ENCODE measurements around the gene IRX3. TPM values are rescaled to one million over a fixed set of nuclear protein-coding genes. Genes with fewer than 3 reads are reported as not detected.
A peak's percentile ranks its signal among the peaks of the same experiment; 100 is the strongest.

IRX3 gene
- total RNA-seq (2014; rRNA removed; shearing (Covaris generic)), result 7.2 and 9.8 TPM in 2 replicates
- 6.4 and 8.2 TPM in 2 replicates for polyA plus RNA-seq (2015; cell fraction: cytosol; rRNA removed)
- 5.4 and 5.8 TPM in 2 replicates for polyA plus RNA-seq (2015; cell fraction: nucleus; rRNA removed)

DNA sequence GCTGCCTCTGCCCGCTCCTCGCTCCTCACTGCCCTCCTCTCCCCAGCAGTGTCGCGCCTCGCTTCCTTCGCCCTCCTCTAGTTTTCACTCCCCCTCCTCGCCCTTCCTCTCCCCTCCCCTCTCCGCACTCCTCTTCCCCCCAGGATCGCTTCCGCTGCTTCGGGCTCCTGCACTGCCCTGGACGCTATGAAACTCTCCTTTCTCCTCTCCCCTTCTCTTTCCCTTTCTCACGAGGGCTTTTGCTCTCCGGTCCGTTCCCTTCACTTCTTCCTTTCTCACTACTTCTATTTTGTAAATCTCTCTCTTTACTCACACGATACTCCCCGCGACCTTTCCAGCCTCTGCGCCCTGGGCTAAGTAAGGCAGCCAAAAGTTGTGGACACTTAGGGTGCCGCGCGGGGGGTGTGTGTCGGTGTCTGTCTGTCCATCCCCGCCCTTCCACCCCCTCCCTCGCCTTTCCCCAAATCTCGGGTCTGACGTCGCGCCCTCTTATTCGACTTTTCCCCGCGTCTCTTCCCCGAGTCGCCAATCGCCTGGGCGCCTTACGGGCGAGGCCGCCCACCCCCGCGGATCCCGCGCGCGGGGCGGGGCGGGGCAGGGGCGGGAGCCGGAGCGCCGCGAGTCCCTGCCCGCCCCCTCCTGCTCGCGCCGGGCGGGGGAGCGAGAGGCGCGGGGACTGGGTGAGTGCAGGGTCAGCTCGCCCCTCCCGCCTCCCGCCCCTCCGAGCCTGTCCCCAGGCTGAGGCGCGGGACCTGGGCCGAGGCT lies at the start of gene IRX3:
Gene IRX3 (minus strand): TSS at position 422 of the 765 bp plus-strand sequence. CDS start 737 bp downstream, outside the sequence.
- DNase-seq (ENCODE audit: low read depth), result peak; percentile 83

DNA sequence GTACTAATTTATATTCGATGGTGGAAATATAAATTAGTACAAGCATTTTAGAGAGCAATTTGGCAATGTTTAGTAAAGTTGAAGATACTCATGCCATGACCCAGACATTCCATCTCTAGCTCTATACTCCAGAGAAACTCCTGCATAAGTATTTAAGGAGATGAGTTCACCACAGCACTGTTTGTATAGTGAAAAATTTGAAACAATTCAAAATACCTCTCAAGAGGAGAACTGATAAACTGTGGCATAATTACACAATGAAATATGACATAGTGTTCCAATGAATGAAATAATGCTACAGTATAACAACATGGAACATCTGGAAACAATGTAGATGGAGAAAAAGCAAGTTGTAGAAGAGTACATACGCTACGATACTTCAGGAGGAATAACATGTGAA lies 48.6 kb upstream of the IRX3 start:
- DNase-seq (ENCODE audit: low read depth), result no peak

DNA sequence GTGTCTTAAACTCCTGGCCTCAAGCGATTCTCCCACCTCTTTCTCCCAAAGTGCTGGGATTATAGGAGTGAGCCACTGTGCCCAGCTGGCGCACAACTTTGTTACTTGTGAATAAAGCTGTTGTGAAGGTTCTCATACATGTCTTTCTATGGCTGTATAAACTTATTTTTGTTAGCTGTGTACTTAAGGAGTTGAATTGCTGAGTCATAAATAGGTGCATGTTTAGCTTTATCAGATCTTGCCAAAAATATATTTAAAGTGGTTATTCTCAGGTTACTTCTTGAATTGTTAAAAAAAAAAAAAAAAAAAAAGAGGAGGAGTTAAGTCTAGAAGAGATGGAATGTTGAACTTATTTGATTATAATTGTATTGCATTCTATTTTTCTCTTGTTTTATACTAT lies 47.6 kb upstream of the IRX3 start:
- DNase-seq (ENCODE audit: low read depth), result no peak

DNA sequence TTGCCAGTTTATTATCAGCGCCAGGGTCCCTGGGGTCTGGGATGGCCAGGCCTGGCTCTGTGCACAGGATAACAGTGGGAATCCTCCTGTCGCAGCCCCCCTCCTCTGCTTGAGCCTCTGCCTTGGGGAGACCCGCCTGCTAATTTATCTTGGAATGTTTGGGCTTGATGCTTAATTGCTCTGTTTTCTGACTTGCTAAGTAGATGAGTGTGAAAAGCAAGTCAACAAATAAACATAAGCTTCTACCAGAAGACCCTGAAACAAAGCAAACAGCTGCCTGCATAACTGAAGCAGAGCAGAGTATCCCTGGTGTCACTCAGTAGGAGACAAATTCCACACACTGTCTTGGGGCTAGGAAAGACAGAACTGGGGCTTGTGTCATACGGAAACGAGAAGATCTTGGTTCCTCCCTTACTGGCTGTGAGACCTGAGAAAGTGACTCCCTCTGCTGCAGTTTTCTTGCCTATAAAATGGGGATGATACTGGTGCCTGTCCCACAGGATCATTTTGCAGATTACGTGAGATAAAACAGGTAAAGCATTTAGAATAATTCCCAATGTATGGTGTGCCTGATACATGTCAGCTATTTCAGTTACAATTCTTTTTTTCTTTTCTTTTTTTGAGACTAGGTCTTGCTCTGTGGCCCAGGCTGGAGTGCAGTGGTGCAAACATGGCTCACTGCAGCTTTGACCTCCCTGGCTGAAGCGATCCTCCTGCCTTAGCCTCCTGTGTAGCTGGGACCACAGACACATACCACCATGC lies 44.8 kb upstream of the IRX3 start:
- DNase-seq (ENCODE audit: low read depth), result no peak

DNA sequence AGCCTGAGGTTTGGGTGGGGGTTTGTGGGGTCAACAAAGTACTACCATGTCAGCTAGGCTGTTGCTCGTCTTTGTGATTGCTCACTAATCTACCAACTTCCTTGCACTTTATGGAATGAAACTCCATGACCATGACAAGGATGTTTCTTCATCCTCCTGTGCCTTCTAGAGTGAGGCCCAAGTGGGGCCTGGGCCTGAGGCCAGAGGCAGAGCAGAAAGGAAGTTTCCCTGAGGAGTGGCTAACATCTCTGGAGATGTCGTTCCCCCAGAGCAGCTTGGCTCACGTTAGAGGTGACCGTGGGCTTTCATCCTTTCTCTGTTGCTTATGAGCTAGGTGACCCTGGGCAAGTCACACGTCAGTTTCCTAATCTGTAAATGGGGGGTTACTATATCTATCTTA lies 41.0 kb upstream of the IRX3 start:
- no peak for DNase-seq (ENCODE audit: low read depth)

DNA sequence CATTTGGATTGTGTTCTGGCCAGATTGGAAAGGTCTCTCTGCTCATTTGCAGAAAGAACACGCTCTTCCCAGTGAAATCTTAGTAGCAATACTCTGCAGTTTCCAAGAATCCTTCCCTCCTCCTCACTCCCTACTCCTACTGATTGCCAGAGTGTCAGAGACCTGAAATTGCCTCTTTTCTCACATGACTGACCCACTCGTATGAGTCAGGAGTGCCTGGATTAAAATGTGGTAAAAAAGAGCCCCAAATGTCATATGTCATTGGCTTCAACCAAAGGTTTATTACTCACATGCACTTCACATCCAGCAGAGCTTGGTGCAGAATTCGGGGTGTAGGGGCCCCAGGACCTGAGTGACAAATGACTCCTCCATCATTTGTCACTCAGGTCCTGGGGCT lies 39.7 kb upstream of the IRX3 start:
- DNase-seq (ENCODE audit: low read depth), result peak; percentile 45

DNA sequence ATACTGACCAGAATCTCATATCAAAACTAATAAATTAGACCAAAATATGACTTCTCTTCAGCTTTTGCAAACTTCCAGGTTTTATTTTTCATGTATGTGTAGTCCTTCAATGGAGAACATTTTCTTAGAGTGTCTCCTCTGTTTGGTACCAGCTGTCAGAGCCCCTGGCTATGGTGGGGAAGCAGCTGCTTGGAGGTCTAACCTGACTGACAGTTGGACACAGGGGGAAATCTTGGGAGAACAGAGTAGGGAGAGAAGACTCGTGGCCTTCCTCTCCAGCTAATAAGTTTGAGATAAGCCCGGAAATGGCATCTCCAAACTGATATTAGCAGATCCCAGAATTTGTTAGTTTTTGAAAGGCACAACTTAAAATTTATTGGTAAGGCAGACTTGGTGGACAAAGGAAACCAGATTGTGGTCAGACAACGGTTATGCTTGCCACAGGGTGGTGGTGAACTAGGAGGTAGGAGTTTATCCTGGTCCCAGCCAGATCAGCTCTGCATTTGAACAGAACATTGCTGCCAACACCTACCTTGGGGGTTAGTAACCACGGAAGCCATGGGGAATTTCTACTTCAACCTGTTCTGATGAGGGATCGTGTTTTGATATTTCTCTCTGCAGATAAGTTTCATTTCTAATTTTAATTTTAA lies 39.2 kb upstream of the IRX3 start:
- no peak for DNase-seq (ENCODE audit: low read depth)

DNA sequence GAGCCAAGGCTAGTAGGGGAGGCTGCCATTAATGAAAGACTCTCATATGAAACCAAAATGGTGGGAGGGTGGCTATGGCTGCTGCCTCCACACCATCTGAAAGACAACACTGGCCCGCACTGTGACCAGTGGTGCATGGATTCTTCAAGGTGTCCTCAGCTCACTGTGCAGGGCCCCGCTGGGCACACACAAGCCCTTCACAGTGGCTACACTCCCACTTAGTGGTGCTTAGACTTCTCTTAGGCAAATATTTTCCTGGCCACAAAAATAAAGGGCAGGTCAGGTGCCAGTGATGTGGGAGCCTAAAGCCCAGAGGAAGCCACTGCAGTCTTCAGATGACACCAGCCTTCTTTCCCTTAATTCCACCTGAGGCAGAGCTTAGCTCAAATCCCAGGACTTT lies 38.1 kb upstream of the IRX3 start:
- DNase-seq (ENCODE audit: low read depth), result no peak

DNA sequence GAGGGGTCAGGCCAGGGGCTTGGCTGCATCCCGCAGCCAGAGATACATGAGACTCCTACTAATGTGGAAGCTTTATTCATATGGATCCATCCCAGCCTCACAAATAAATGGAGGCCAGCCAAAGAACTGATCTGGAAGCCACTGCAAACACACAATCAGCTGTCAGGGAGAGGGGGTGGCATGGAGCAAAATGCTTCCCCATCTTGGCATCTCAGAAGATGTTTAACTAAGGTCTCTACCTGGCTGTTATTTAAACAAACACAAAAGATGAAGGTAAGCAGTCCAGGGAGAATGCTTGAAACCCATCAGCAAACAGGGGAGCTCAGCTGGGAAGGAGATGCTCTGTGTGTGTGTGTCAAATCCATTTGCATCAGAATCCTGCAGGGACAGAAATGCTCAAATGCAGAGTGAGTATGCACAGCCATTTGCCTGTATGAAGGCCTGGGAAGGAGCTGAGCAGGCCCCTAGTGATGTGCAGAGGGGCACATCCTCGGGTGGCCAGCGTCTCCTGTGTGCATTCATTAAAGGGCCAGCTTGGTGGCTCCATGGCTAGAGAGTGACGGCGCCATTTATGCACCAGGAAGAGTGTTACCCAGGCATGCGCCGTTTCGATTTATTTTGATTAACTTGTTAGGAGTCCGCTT lies 34.2 kb upstream of the IRX3 start:
- DNase-seq (ENCODE audit: low read depth), result no peak

DNA sequence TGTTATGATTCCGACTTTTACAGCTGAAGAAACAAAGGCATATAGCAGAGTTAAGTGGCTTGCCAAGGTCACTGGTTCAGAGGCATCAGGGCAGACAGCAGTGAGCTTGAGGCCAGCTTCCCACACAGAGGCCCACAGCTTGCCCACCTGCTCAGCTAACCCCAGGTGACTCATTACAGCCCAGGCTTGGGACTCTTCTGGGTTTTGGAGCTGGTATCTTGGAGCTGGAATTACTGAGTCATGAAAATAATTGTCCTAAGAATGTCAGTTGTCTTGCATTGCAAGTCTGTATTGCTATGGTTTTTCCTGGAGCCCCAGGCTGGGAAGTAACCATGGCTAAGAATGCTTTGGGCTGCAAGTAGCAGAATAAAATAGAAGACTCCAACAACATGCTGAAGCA lies 32.4 kb upstream of the IRX3 start:
- peak; percentile 25 for DNase-seq (ENCODE audit: low read depth)

DNA sequence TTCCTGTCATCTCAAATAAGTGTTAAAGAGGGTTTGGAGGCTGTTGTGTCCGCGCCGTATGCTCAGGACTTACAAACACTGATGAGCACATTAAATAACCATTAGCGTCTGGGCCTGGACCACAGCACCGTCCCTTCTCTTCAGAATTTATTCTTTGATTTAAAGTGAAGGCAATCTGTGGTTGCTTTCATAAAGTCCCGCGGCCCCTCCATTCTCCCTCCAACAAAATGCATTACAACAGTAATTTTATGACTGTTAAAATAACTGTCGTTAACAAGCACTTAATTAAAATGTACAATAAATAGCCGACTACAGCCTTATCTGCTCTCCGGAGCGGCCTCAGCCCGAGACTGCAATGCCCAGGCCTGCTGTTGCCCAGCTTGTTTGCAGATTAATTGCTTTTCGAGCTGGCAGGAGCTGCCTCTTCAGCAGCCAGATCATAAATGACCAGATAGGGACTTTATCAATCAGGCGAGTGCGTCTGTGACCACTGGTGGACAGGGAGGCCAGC lies 30.6 kb upstream of the IRX3 start:
- DNase-seq (ENCODE audit: low read depth), result no peak

DNA sequence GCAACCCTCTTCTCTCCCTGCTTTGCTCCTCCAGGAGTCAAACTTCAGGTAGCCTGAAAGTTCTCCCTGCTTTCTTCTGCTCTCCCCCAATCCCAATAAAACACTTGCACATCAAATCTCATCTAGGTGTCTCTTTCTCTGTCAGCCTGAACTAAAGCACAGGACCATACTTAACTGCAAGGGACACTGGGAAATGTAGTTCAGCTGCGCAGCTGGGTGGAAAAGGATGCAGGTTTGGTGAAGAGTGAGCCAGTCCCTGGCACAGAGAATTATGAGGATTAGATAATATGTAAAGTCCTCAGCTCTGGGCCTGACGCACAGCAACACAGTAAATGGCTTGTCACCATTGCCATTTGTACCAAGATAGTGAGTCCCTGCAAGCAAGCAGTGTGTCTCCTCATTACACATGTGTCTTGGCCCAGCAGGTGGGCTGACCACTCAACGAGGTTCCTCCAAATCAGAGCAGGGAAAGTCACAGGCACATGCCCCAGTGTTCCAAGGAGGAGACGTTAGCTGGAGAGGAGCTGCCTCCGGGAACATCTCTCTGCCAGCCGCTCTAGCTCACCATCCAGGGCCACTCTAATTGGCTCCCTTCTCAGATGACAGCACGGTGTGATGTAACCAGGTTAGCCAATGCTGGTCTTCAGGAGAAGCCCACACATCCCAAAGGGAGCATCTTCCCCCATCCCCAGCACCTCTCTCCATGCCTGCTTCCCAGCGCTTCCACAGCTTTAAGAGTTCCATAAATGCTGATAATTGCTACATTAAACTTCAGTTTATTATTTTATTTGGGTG lies 29.7 kb upstream of the IRX3 start:
- DNase-seq (ENCODE audit: low read depth), result no peak

DNA sequence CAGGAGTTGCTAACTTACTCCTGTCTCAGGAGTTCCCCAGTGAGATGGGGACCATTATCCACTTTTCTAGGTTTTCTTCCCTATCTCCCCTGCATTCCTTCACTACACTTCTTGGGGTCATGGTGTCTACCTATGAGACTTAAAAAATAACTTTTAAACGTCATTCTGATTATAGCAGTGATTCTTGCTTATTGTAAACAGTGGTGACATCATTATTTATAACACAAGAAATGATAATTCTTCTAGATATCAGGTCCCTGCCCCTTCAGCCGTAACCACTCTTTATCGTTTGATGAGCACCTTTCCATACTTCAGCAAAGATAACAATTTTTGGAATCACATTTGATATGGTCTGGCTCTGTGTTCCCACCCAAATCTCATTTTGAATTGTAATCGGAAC lies 27.2 kb upstream of the IRX3 start:
- no peak for DNase-seq (ENCODE audit: low read depth)

DNA sequence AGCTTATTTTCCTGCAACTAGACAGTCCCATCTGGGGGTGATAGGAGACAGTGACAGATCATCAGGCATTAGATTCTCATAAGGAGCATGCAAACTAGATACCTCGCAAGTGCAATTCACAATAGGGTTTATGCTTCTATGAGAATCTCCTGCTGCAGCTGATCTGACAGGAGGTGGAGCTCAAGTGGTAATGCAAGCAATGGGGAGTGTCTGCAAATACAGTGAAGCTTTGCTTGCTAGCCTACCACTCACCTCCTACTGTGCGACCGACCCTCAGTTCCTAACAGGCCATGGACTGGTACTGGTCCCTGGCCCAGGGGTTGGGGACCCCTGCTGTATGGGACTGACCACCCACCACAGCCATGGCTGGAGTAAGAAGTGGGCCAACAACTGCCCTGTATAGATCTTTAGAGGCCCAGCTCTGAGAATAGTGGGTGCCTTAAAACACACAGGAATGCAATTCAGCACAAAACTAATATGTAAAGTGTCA lies 26.0 kb upstream of the IRX3 start:
- no peak for DNase-seq (ENCODE audit: low read depth)

DNA sequence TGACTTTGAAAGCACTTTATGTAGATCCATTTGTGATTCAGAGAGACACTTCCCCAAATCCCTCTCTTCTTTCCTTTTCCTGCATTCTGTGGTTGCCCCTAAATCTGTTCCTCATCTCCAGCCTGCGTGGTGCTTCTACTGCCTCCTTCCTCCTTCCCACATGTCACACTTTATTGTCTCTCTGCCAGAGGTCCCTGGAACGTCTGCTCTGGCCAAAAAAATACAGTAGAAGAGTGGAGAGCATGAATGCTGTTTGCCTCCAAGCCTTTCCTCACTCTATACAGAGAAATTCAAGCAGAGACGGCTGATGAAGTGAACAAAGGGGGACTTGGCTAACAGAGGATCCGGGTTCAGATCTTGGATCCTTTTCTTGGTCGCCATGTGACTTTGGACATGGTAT lies 22.8 kb upstream of the IRX3 start:
- DNase-seq (ENCODE audit: low read depth), result no peak

DNA sequence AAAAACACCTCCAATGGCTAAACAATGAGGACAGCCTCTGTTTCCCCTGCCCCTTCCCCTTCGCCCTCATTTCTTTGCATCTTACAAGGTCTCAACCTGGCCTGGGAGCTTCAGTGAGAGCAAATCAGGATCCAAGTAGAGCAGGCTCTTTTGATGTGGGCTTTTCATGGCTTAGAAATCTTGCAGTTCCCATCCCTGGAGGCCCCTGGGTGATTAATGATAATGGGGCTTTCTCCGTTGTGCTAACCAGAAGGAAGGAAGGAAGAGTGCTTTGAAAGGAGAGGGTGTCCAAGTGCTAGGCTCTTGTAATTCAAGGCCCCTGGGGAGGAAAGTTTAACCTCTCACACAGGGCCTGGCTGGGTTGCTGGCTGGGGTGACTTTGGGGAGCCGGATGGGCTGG lies 18.5 kb upstream of the IRX3 start:
- DNase-seq (ENCODE audit: low read depth), result no peak

DNA sequence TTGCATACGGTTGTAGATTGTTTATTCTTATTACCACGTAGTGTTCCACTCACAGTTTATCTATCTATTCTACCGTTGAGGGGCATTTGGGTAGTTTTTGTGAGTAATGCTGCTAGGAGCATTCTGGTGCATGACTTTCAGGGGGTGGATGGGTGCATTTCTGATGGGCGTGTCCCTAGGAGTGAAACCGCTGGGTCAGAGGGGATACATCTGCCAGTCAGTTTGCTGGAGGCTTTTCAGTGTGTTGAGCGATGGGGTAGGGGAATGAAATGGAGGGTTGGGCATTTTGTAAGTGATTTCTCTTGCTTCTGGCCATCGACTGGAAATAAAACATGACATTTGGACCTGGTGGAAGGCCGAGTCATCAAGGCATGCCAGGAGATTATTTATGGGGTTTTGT lies 17.0 kb upstream of the IRX3 start:
- no peak for DNase-seq (ENCODE audit: low read depth)

DNA sequence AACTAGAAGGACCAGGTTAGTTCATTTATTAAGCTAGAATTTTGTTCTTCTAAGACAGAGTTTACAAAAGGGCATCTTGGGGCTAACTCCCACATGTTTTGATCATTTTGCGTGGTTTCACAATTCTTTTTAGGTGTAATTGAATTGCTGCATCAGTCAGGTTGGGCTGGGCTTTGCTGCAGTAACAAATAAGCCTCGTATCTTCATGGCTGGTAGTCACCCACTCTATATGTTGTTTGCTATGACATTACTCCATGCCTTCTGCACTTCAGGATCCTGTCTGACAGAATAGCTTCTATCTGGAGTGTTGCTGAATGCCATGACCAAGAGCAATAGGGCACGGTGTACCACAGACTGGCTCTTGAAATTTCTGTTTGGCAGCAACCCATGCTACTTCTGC lies 10.6 kb upstream of the IRX3 start:
- no peak for DNase-seq (ENCODE audit: low read depth)

DNA sequence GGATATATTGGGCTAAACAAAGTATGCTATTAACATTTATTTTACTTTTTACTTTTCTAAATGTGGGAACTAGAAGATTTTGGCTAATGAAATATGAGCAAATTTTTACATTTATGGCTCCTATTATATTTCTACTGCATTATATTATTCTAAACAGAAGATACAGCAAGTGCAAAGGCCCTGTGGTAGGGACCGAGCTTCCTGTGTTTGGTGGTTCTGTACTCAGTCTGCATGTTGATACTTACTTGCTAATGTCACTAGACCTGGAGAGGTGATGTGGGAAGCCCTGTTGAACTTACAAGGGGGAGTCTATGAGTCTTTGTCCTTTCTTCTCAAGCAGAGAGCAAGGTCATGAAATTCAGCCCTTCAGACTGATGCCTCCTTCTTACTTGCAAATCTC lies 10.0 kb upstream of the IRX3 start:
- DNase-seq (ENCODE audit: low read depth), result no peak

Data from HT1080 (cell line).